GM19023 (cell line): Measurements from ENCODE around the gene SLC16A1.
"Not testable (repeated sequence)": the region's sequence is repeated elsewhere in the genome, so short reads cannot be mapped to it uniquely, and the experiment has no call there.

ENCODE experiments used
- ATAC-seq: cut with Tn5 transposase; IDR thresholded peaks from one replicate; pipeline ENCODE4 v1.9.1; 2021; ENCODE audit warnings: mild to moderate bottlenecking, moderate library complexity; ENCODE audit not compliant: unreplicated experiment

The SLC16A1 gene

GRCh38 chr1:112971006-112971405 is 15.0 kb upstream of the SLC16A1 start:
- no peak for ATAC-seq

DNA sequence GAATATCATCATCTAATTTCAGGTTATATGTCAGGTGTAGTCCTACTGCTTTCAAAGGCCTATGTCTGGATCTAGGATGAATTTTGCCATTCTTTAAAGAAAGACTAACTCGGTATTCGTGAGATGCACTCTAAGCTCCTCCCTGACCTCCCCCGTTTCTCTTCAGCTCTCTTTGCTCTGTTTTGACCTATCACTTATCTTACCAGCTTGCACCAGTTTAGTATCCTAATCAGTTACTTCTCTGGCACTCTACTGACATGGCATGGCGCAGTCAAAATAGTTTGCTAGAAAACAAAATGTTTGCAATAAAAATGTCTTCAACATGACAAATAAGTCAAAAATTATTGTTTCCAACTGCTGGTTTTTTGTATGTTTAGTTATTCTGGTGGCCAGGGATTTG is 8.4 kb upstream of the SLC16A1 start:
- ATAC-seq = no peak

DNA sequence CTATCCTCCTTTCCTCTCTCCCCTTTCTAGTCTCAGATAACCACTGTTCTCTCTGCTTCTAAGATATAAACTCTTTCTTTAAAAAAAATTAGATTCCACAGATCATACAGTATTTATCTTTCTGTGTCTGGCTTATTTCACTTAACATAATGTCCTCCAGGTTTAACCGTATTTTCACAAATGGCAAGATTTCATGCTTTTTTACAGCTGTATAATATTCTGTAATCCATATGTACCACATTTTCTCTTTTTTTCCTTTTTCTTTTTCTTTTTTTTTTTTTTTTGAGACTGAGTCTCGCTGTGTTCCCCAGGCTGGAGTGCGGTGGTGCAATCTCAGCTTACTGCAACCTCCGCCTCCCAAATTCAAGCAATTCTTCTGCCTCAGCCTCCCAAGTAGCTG is 5.1 kb upstream of the SLC16A1 start:
- ATAC-seq = no peak

DNA sequence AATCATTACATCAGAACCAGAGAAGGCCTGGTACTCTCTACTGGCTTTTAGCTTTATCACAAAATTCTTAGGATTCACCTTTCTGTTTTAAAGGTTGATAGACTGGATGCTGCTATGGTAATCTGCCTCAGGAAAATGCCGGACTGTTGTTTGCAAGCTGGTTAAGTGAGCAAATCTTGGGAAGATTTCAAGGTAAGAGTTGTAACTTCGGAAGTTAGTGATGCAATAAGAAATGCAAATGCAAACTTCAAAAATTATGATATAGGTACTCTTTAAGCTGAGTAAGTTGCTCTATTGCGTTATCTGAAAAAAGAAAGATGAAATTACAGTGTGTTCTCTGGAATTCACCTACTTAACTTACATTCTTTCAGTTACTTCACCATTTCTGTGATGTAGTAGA is 4.4 kb upstream of the SLC16A1 start:
- ATAC-seq = no peak

- not testable (repeated sequence) for ATAC-seq
Measured at GRCh38 chr1:112958236-112958635, 2.2 kb upstream of the SLC16A1 start.

- ATAC-seq = peak; percentile 26
Measured at GRCh38 chr1:112957133-112957812, 1.3 kb upstream of the SLC16A1 start.

GRCh38 chr1:112956544-112957132 is 642 bp upstream of the SLC16A1 start:
- peak; percentile 8 for ATAC-seq

GRCh38 chr1:112954945-112955772 is 837 bp downstream of the SLC16A1 start:
- ATAC-seq = peak; percentile 15

- no peak for ATAC-seq
Measured at GRCh38 chr1:112954017-112954650, 1.9 kb downstream of the SLC16A1 start.

DNA sequence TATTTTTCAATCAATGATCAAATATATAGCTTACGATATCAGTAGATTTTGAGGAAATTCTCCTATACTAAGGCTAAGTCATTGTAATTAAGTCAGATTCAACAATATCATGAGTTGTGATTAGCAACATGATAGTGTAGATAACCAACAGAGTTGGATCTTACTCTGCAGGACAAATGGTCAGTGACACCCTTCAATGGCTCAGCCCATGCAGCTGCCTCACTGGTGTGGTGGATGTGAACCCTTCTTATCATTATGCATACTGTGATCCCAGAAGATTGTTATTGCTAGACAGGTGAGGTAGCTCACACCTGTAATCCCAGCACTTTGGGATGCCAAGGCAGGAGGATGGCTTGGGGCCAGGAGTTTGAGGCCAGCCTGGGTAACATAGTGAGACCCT is 5.6 kb downstream of the SLC16A1 start:
- no peak for ATAC-seq

DNA sequence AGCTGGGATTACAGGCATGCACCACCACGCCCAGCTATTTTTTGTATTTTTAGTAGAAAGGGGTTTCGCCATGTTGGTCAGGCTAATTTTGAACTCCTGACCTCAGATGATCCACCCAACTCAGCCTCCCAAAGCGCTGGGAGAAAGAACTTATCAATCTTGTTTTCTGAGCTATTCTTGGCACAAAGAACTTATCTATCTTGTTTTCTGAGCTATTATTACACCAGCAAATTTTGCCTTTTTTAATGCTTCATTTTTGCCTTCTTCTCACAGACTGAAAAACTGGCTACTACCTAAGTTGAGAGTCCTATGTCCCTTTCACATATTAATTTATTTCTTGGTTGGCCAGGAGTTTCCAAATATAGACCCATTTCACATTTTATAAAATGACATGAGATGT is 9.3 kb downstream of the SLC16A1 start:
- ATAC-seq = no peak

DNA sequence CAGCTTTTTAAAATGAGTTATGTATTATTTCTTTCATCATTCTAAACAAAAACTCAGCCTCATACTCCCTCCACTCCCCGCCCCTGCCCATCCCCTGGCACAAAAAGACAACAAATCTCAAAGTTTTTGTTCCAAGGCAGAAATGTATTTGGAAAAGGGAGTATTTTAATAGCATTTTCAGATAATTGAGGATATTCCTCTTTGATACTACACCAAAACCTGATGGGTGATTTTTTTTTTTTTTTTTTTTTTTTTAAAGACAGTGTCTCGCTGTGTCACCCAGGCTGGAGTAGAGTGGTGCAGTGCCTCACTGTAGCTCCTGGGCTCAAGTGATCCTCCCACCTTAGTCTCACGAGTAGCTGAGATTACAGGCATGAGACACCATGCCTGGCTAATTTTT is 16.2 kb downstream of the SLC16A1 start:
- ATAC-seq = no peak

DNA sequence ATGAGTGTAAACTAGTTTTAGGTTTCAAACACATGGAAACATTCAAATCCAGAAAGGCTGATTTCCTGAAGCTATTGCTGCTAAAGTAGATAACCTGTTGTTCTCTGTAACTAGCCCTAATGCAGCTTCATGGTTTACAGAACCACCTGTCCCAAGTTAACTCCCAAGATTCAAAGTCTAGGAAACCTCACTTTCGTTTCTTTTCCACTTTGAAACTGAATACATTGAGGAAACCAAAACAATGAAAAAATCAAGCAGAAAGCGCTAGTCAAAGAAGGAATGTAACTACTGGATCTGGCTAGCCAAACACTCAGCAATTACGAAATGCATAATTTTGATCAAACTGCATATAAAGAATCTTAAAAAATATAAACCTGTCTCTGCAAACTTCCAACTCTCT is 17.8 kb downstream of the SLC16A1 start:
- ATAC-seq = no peak

DNA sequence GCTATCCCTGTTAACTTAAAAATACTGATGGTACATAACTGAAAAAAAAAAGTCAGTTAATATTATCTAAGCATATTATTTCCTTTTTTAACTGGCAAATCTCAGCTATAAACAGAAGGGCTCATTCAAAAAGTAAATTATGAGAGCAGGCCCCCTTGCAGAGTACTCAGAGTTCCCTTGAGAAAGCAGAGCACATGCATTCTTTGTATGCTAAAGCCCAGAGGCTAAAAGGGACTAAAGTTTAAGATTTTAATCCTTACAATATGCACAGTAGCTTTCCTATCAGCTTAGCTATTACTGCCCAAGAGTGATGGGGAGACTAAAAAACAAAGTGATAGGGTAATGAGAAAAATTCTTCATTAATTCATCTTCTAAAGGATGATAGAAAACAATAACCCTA is 18.5 kb downstream of the SLC16A1 start:
- no peak for ATAC-seq

DNA sequence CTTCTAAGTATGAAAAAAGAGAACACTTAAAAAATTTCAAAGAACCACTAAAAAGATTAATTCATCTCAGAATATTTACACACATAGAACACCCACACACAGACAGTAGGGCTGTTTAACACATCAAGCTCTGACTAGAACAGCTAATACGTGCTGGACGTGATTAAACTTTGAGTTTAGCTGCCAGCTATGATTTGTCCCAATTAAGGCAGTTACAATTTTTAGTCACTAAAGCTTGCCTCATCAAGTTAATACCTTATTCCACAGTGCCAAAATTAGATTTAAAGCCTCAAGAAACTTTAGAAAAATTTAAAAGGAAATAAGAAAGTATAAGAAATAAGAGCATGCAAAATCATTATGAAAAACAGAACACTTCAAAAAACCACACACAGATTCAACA is 18.9 kb downstream of the SLC16A1 start:
- ATAC-seq = no peak

- ATAC-seq = no peak
Measured at GRCh38 chr1:112935461-112936111, 20.4 kb downstream of the SLC16A1 start.

DNA sequence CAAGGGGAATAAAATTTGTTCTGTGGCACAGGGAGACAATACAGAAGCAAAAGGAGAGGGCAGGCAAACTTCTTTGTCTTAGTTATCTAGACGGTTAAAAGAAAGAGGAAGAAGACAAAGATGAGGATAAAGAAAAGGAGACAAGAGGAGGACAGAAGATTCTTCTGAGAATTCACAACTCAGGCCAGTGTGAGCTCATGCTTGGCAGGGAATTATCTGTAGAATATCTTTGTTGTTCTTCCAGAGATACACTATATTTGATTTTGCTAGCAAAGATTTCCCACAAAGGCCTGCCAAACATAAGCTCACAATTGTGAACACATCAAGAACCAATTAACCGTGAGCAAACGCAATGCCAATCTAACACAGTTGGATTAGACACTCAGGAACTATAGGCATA is 21.4 kb downstream of the SLC16A1 start:
- no peak for ATAC-seq

GRCh38 chr1:112933820-112934571 is 22.0 kb downstream of the SLC16A1 start:
- no peak for ATAC-seq

- no peak for ATAC-seq
Measured at GRCh38 chr1:112929979-112930378, 26.0 kb downstream of the SLC16A1 start.

GRCh38 chr1:112927462-112927990 is 28.5 kb downstream of the SLC16A1 start:
- ATAC-seq = no peak
